SK-N-SH (cell line): ENCODE measurements around the gene RNF4. TPM values are rescaled to one million over a fixed set of nuclear protein-coding genes. Genes with fewer than 3 reads are reported as not detected.

Source experiments
- CTCF ChIA-PET: fragments of 300-600, 350-600 bp; formaldehyde crosslinking; extraction: SDS; loops from one replicate; lab custom pipeline; 2021; lab: Yijun Ruan, JAX
- POLR2A ChIA-PET: fragments of 350-600 bp; sonication (Branson Sonifier 250); formaldehyde crosslinking; extraction: SDS; loops from one replicate; lab custom pipeline; 2020; ENCODE audit warnings: antibody characterized with exemption, inconsistent platforms; lab: Yijun Ruan, JAX
- DNase-seq: peaks from one replicate; pipeline ENCODE4 v3.0.0; 2012
- H2AFZ ChIP-seq: fragments of 200-600 bp; sonication (generic); 2 replicates; pipeline ENCODE4 v1.8.1; 2016; ENCODE audit warnings: antibody characterized with exemption, mild to moderate bottlenecking, low read depth
- H3F3A ChIP-seq: fragments of 200-600 bp; sonication (generic); replicated peaks from 2 replicates; pipeline ENCODE3; 2016; ENCODE audit warnings: antibody characterized with exemption, mild to moderate bottlenecking; ENCODE audit not compliant: insufficient read depth
- H3K27ac ChIP-seq, 2 experiments: fragments of 200-500 bp in 1 of 2; fragments of 200-600 bp in 1 of 2; sonication (Bioruptor generic) in 1 of 2; sonication (generic), shearing (Covaris generic) in 1 of 2; 2 replicates each; pipeline versions ENCODE4 v1.5.1 to v1.6.1; 2014 to 2016; ENCODE audit warnings: low read depth in 2 of 2, inconsistent platforms in 1 of 2, low read length in 1 of 2, mild to moderate bottlenecking in 1 of 2, mixed read lengths in 1 of 2
- H3K27me3 ChIP-seq: fragments of 200-600 bp; sonication (generic), shearing (Covaris generic); 2 replicates; pipeline ENCODE4 v1.6.1; 2016; ENCODE audit warnings: mixed run types; ENCODE audit not compliant: insufficient read depth
- H3K36me3 ChIP-seq, 2 experiments: fragments of 200-500 bp in 1 of 2; fragments of 200-600 bp in 1 of 2; sonication (Bioruptor generic) in 1 of 2; sonication (generic) in 1 of 2; replicated peaks in 1 of 2; 2 replicates each; pipeline versions ENCODE3 to v1.5.1; 2014 to 2016; ENCODE audit warnings: low read length in 1 of 2, mild to moderate bottlenecking in 1 of 2; ENCODE audit not compliant: insufficient read depth in 2 of 2, control insufficient read depth in 1 of 2
- H3K4me1 ChIP-seq, 2 experiments: fragments of 200-500 bp in 1 of 2; fragments of 200-600 bp in 1 of 2; sonication (Bioruptor generic) in 1 of 2; sonication (generic), shearing (Covaris generic) in 1 of 2; 2 replicates each; pipeline versions ENCODE4 v1.5.1 to v1.6.1; 2014 to 2016; ENCODE audit warnings: low read depth in 1 of 2, low read length in 1 of 2, mixed run types in 1 of 2; ENCODE audit not compliant: insufficient read depth in 2 of 2, control insufficient read depth in 1 of 2
- H3K4me2 ChIP-seq: fragments of 200-600 bp; sonication (generic), shearing (Covaris generic); 2 replicates; pipeline ENCODE4 v1.6.1; 2017; ENCODE audit warnings: mixed run types
- H3K4me3 ChIP-seq, 2 experiments: fragments of 200-500 bp in 1 of 2; fragments of 200-600 bp in 1 of 2; sonication (Bioruptor generic) in 1 of 2; sonication (generic), shearing (Covaris generic) in 1 of 2; 2 replicates each; pipeline versions ENCODE4 v1.5.1 to v1.8.1; 2014 to 2016; ENCODE audit warnings: low read depth in 2 of 2, inconsistent platforms in 1 of 2, low read length in 1 of 2, mild to moderate bottlenecking in 1 of 2, mixed read lengths in 1 of 2, moderate library complexity in 1 of 2
- H3K79me2 ChIP-seq: fragments of 200-600 bp; sonication (generic); 2 replicates; pipeline ENCODE4 v1.8.1; 2017; ENCODE audit warnings: mild to moderate bottlenecking; ENCODE audit not compliant: insufficient read depth
- H3K9ac ChIP-seq: fragments of 200-600 bp; sonication (generic); 2 replicates; pipeline ENCODE4 v1.6.1; 2017; ENCODE audit warnings: mixed run types
- H3K9me2 ChIP-seq: fragments of 200-600 bp; sonication (generic); 2 replicates; pipeline ENCODE4 v1.6.1; 2017; ENCODE audit warnings: mixed run types
- H3K9me3 ChIP-seq: fragments of 200-600 bp; sonication (generic); 2 replicates; pipeline ENCODE4 v1.6.1; 2017; ENCODE audit warnings: mixed run types, mild to moderate bottlenecking, moderate library complexity
- H4K20me1 ChIP-seq: fragments of 200-600 bp; sonication (generic); 2 replicates; pipeline ENCODE4 v1.6.1; 2017; ENCODE audit warnings: mild to moderate bottlenecking, mixed run types; ENCODE audit not compliant: insufficient read depth
- CTCF ChIP-seq: fragments of 200-600 bp; sonication (generic); IDR thresholded peaks from 2 replicates; pipeline ENCODE4 v1.6.1; 2017; ENCODE audit warnings: antibody characterized with exemption, mild to moderate bottlenecking, moderate library complexity
- EZH2phosphoT487 ChIP-seq: fragments of 200-600 bp; sonication (generic); IDR thresholded peaks from 2 replicates; pipeline ENCODE4 v1.6.1; 2017; ENCODE audit warnings: low read depth, mixed run types, mild to moderate bottlenecking, antibody characterized with exemption, moderate library complexity, borderline replicate concordance
- FOSL2 ChIP-seq: IDR thresholded peaks from 2 replicates; pipeline ENCODE4 v1.4.0; 2012; ENCODE audit warnings: low read depth, mild to moderate bottlenecking, moderate library complexity, borderline replicate concordance
- FOXM1 ChIP-seq: IDR thresholded peaks from 2 replicates; pipeline ENCODE4 v1.4.0; 2012; ENCODE audit warnings: low read depth, mild to moderate bottlenecking
- GABPA ChIP-seq: IDR thresholded peaks from 2 replicates; pipeline ENCODE4 v1.4.0; 2012; ENCODE audit warnings: low read depth, mild to moderate bottlenecking
- GATA2 ChIP-seq: sonication (generic); formaldehyde crosslinking; IDR thresholded peaks from 2 replicates; pipeline ENCODE4 v1.5.0; 2020; ENCODE audit warnings: mild to moderate bottlenecking, missing genetic modification reagents
- IRF3 ChIP-seq: fragments of 150-350 bp; IDR thresholded peaks from 2 replicates; pipeline ENCODE4 v1.6.1; 2016; ENCODE audit warnings: mild to moderate bottlenecking, low read depth, low read length
- JUND ChIP-seq: IDR thresholded peaks from 2 replicates; pipeline ENCODE4 v1.4.0; 2012
- MEF2A ChIP-seq: IDR thresholded peaks from 2 replicates; pipeline ENCODE4 v1.4.0; 2012; ENCODE audit warnings: low read depth, borderline replicate concordance
- NRF1 ChIP-seq: IDR thresholded peaks from 2 replicates; pipeline ENCODE4 v1.6.1; 2012; ENCODE audit warnings: low read depth, mild to moderate bottlenecking, low read length
- POLR2AphosphoS5 ChIP-seq: IDR thresholded peaks from 2 replicates; pipeline ENCODE4 v1.6.1; 2012; ENCODE audit warnings: low read depth, low read length
- RAD21 ChIP-seq: IDR thresholded peaks from 2 replicates; pipeline ENCODE4 v1.6.1; 2012; ENCODE audit warnings: mild to moderate bottlenecking, low read length
- REST ChIP-seq: IDR thresholded peaks from 2 replicates; pipeline ENCODE4 v1.6.1; 2012; ENCODE audit warnings: mild to moderate bottlenecking, low read depth, low read length, moderate library complexity
- SMC3 ChIP-seq: IDR thresholded peaks from 2 replicates; pipeline ENCODE4 v1.6.1; 2012; ENCODE audit warnings: low read depth, low read length, improper control_type of control experiment
- TCF12 ChIP-seq: IDR thresholded peaks from 2 replicates; pipeline ENCODE4 v1.4.0; 2012
- WGBS: methylation state at CpG from one replicate; pipeline ENCODE4 v1.1.6; 2017; ENCODE audit warnings: low lambda C conversion rate; 5-methylcytosine and 5-hydroxymethylcytosine counted together
- polyA plus RNA-seq, 3 experiments: library from polyadenylated mRNA; depleted of rRNA; stranded (reverse); fragments of >200 nt; gene quantifications; 2 replicates each; pipeline ENCODE4 v1.2.3, GENCODE V29; 2012

RNF4 gene
- polyA plus RNA-seq, 1 of the 3 experiments (the other 2 are of a cell fraction): 60.7 TPM

DNA sequence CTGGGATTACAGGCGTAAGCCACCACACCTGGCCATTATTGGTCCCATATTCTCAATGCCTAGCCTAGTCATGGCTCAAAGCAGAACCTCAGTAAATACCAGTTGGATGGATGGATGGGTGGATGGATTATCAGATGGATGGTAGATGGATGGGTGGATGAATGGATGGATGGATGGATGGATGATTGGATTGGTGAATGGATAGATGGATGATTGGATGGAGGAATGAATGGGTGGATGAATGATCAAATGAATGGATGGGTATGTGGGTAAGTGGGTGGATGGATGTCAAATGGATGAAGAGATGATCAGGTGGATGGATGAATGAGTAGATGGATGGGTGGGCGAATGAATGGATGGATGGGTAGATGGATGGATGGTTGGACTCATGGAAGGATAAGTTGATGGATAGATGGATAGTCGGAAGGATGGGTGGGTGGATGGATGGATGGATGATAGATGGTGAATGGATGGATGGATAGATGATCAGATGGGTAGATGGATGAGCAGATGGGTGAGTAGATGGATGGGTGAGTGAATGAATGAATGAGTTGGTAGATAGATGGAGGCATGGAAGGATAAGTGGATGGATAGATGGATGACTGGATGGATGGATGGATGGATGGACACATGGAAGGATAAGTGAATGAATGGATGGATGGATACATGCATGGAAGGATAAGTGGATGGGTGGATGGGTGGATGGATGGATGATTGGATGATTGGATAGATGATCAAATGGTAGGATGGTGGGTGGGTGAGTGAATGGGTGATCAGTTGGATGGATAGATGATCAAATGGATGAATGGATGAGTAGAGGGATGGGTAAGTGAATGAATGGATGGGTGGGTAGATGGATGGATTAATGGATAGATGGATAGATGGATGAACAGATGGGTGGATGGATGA lies 22.0 kb upstream of the RNF4 start:
- no peaks in the 10 kb centered on the region for H3K4me1 ChIP-seq
- POLR2A ChIA-PET: no interaction called here
- H2AFZ ChIP-seq: no peak overlapping the region
- H3K9me3 ChIP-seq: no peaks in the 10 kb centered on the region
- TF ChIP-seq FOSL2: no peak
- TF ChIP-seq FOXM1: no peak
- no peak for TF ChIP-seq CTCF
- no peak for TF ChIP-seq SMC3
- no peak for TF ChIP-seq GABPA
- TF ChIP-seq NRF1: no peak
- TF ChIP-seq, all 33 proteins: peak for 0
- Histone ChIP-seq H3K4me2 (no peak overlapping the region), H3K27ac (no peak overlapping the region), H3K9me2 (no peaks in the 10 kb centered on the region), H3K27me3 (no peaks in the 10 kb centered on the region; the same call in 1 of the 2 replicates), H3K4me3 (no peak overlapping the region), H3F3A (no peaks in the 10 kb centered on the region), H3K79me2 (no peaks in the 10 kb centered on the region), H4K20me1 (no peaks in the 10 kb centered on the region), H3K9ac (no peak overlapping the region), H3K36me3 (no peaks in the 10 kb centered on the region)
- WGBS: 38% methylated on average over 3 of the region's 3 CpGs
- DNase-seq: no peak
- CTCF ChIA-PET: no interaction called here

DNA sequence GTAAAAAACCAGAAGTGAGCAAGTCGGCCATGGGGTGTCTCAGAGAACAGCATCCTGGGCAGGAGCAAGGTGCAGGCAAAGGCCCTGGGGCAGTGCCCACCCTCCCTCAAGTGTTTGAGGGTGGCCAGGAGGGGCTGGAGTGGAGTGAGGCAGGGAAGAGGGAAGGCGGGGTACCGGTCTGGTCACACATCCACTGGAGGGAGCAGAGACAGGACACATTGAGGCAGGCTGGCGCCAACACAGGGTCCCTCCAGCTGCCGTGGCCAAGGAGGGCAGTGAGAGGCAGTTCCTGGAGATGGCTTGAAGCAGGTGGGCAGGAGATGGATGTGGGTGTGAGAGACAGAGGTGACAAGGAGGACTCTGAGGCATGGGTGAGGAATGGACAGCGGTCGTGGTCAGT lies 20.3 kb upstream of the RNF4 start:
- Histone ChIP-seq H3K27me3 (no peaks in the 10 kb centered on the region; the same call in 1 of the 2 replicates), H3K9me3 (no peaks in the 10 kb centered on the region), H3K4me1 (no peaks in the 10 kb centered on the region), H3K36me3 (no peaks in the 10 kb centered on the region), H4K20me1 (no peaks in the 10 kb centered on the region), H2AFZ (no peak overlapping the region), H3K4me2 (no peak overlapping the region), H3K9me2 (no peaks in the 10 kb centered on the region), H3K9ac (no peak overlapping the region), H3K4me3 (no peak overlapping the region), H3K79me2 (no peaks in the 10 kb centered on the region), H3K27ac (no peak overlapping the region), H3F3A (no peaks in the 10 kb centered on the region)
- 76% methylated on average over 7 of the region's 7 CpGs for WGBS
- ChIA-PET CTCF (interaction anchor here (1.1 kb wide), 1 partner anchor 12 kb away, joined by 4 read pairs; no protein-coding TSS in a partner anchor), POLR2A (no interaction called here)
- no peak for DNase-seq
- no peak for TF ChIP-seq GABPA
- TF ChIP-seq GATA2 (CRISPR knock-in tag): no peak
- no peak for TF ChIP-seq SMC3
- TF ChIP-seq MEF2A: no peak
- no peak for TF ChIP-seq REST
- no peak for TF ChIP-seq POLR2AphosphoS5
- TF ChIP-seq RAD21: no peak
- no peak for TF ChIP-seq TCF12
- no peak for TF ChIP-seq IRF3
- TF ChIP-seq CTCF: no peak
- no peak for TF ChIP-seq JUND
- TF ChIP-seq EZH2phosphoT487: no peak
